Erythroblast (primary cell): Measurements from ENCODE around the gene GDPD5.

ENCODE experiments used
- GATA1 ChIP-seq: IDR thresholded peaks from 2 replicates; pipeline ENCODE4 v1.6.1; 2011; ENCODE audit warnings: low read depth, mild to moderate bottlenecking, control low read depth, low read length, moderate library complexity
- POLR2A ChIP-seq: IDR thresholded peaks from 2 replicates; pipeline ENCODE4 v1.6.1; 2011; ENCODE audit warnings: mild to moderate bottlenecking, low read length

DNA sequence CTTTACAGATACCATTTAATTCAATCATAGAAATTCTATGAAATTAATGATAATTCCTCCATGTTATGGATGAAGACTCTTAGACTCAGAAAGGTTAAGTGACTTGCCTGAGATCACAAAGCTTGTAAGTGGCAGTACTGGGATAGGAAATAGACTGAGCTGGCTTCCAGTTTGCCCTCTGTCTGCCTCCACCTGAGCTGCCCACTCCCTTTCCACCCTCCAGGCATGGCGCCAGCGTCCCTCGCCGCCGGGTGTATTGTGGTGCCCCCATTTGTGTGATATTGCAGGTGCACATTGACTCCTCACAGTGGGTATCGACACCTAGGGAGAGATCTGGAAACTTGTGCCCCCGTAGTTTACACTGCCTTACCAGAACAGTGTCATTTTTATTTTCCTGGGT, 135.8 kb downstream of the GDPD5 start:
- no peak for TF ChIP-seq POLR2A
- TF ChIP-seq GATA1: no peak
